C4-2B (cell line): ENCODE data around the gene MRTFB.

Source experiments
- ZFX ChIP-seq: fragments of 450-650 bp; IDR thresholded peaks from 2 replicates; pipeline ENCODE4 v1.6.1; 2017
- TF ChIP-seq, protein P1 (sequence below): fragments of 450-650 bp; conservative IDR thresholded peaks from 2 replicates; pipeline ENCODE4 v1.5.1; 2017; ENCODE audit warnings: mild to moderate bottlenecking

DNA sequence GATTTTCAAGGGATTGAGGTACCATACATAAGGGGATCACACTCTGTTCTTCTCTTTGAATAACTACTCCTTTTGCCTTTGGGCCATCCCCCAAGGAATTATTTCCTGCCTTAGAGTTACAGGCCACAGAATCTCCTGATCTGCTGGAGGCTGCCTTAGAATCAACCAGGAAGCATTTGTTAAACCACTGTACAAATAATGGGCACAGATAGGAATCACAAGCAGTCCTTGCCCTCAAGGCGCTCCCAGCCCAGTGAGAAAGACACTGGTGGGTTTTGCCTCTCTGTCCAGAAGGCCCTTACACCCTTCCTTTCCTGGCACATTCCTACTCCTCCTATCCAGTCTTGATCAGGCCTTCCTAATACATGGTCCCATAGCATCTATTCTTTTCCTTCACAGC lies 45.9 kb downstream of the MRTFB start:
- TF ChIP-seq, protein P1, sequence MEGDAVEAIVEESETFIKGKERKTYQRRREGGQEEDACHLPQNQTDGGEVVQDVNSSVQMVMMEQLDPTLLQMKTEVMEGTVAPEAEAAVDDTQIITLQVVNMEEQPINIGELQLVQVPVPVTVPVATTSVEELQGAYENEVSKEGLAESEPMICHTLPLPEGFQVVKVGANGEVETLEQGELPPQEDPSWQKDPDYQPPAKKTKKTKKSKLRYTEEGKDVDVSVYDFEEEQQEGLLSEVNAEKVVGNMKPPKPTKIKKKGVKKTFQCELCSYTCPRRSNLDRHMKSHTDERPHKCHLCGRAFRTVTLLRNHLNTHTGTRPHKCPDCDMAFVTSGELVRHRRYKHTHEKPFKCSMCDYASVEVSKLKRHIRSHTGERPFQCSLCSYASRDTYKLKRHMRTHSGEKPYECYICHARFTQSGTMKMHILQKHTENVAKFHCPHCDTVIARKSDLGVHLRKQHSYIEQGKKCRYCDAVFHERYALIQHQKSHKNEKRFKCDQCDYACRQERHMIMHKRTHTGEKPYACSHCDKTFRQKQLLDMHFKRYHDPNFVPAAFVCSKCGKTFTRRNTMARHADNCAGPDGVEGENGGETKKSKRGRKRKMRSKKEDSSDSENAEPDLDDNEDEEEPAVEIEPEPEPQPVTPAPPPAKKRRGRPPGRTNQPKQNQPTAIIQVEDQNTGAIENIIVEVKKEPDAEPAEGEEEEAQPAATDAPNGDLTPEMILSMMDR, result no peak
- no peak for TF ChIP-seq ZFX
